ENCODE data around the gene GNGT1.

DNA sequence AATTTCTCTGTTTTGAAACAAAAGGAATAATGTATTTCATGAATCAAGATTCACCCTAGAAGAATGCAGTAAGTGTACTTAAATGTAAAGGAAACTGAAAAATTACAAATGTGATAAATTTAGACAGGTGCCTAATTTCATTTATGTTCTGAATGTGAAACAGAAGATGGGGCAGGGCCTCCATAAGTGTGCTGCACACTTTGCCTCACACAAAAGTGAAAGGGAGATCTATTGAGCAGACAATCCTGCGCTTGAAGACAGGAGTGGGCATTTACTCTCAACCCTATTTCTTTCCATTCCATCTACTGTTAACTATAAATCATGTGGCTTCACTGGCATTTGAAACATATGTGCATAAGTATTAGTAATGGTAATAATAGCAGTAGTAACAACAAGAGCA is 51.4 kb downstream of the GNGT1 start:
- TF ChIP-seq, protein P1, sequence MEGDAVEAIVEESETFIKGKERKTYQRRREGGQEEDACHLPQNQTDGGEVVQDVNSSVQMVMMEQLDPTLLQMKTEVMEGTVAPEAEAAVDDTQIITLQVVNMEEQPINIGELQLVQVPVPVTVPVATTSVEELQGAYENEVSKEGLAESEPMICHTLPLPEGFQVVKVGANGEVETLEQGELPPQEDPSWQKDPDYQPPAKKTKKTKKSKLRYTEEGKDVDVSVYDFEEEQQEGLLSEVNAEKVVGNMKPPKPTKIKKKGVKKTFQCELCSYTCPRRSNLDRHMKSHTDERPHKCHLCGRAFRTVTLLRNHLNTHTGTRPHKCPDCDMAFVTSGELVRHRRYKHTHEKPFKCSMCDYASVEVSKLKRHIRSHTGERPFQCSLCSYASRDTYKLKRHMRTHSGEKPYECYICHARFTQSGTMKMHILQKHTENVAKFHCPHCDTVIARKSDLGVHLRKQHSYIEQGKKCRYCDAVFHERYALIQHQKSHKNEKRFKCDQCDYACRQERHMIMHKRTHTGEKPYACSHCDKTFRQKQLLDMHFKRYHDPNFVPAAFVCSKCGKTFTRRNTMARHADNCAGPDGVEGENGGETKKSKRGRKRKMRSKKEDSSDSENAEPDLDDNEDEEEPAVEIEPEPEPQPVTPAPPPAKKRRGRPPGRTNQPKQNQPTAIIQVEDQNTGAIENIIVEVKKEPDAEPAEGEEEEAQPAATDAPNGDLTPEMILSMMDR (IDR thresholded peaks at IDR 0.05), result no peak
- no peak for TF ChIP-seq POLR2A (IDR thresholded peaks at IDR 0.05)

Measured in adrenal gland (tissue), 5 donors.